Hepatocyte (in vitro differentiated cells): ENCODE results near the gene REM2.

Source experiments
- CTCF ChIP-seq: fragments of 200-600 bp; sonication (generic); IDR thresholded peaks from 2 replicates; pipeline ENCODE4 v1.5.1; 2016; ENCODE audit warnings: antibody characterized with exemption, mild to moderate bottlenecking; ENCODE audit not compliant: poor library complexity
- EZH2 ChIP-seq: fragments of 200-600 bp; sonication (generic); IDR thresholded peaks from 2 replicates; pipeline ENCODE4 v1.6.1; 2016; ENCODE audit warnings: antibody characterized with exemption, mild to moderate bottlenecking, borderline replicate concordance
- EZH2phosphoT487 ChIP-seq: fragments of 200-600 bp; sonication (generic); IDR thresholded peaks from one replicate; pipeline ENCODE4 v1.6.1; 2018; ENCODE audit warnings: antibody characterized with exemption, mild to moderate bottlenecking, low read depth, moderate library complexity; ENCODE audit not compliant: unreplicated experiment, severe bottlenecking

- TF ChIP-seq CTCF (no peak), EZH2phosphoT487 (no peak), EZH2 (no peak)
These were observed 46.3 kb downstream of the REM2 start, which contains the start of gene PRMT5 for GRCh38 chr14:22929104-22929960.
